Hindlimb muscle (tissue), 1 donor: ENCODE results near the gene DDHD1. TPM values are rescaled to one million over a fixed set of nuclear protein-coding genes. Genes with fewer than 3 reads are reported as not detected.
"Not testable (repeated sequence)": the region's sequence is repeated elsewhere in the genome, so short reads cannot be mapped to it uniquely, and the experiment has no call there.

Experiments used
- DNase-seq: peaks from one replicate; pipeline ENCODE4 v3.0.0-alpha.2; 2013
- polyA plus RNA-seq: library from polyadenylated mRNA; unstranded; fragments of 120-200 nt; gene quantifications from one replicate; pipeline ENCODE4 v1.2.1, GENCODE V29; 2013; ENCODE audit not compliant: insufficient read length

The DDHD1 gene
- 4.9 TPM for polyA plus RNA-seq

DNA sequence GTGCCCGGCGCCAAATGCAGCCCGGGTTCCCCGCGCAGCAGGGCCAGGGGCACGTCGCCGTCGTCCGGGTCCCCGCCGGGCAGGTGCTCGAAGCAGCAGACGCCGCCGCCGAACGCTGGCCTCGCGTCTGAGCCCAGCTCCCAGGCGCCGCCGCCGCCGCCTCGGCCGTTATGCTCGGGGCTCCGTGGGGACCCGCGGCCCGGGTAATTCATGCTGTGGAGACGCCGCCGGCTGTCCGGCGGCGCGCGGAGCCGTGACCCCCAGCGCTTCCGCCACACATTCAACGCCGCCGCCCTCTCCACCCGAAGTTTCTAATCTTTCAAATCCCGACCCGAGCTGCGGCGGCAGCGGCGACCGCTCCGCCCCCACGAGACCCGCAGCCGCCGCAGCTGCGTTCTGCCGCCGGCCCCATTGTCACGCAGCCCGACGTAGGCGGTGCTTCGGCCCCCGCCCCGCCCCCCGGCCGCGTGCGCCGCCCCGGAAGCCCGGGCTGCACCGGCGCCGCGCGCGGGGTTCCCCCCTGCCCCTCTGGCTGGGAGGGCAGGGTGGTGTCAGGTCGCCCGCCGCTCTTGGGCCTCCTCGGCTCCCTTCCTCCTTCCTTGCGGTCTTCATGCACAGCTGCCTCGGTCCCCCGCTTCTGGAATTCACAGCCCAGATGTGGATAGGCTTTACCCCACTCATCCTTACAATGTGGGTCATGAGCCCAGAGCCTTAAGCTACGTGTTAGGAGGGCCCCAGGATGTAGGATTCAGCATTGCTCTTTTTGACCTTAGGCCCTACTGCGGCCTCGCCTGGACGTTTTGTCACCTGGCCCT lies at the start of gene DDHD1:
Gene DDHD1, minus strand, starts transcription at position 437 of the 815 bp plus-strand sequence. Its CDS starts 225 bp downstream, at position 212.
- peak; percentile 84 for DNase-seq

DNA sequence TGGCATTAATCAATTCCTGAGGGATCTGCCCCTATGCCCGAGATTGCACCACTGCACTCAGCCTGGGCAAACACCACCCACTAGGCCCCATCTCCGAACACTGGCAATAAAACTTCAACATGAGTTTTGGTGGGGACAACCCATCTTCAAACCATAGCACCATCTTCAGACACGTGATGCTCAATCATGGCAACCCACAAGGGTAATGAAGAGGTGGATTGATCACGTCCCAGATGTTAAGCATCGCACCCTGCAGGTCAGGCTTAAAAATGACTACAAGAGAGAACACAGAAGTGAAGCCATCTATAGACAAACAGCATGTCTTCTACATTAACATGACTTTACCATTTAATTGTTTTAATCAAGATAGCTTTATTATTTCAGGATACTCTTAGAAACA lies 42.8 kb upstream of the DDHD1 start:
- DNase-seq, result no peak

DNA sequence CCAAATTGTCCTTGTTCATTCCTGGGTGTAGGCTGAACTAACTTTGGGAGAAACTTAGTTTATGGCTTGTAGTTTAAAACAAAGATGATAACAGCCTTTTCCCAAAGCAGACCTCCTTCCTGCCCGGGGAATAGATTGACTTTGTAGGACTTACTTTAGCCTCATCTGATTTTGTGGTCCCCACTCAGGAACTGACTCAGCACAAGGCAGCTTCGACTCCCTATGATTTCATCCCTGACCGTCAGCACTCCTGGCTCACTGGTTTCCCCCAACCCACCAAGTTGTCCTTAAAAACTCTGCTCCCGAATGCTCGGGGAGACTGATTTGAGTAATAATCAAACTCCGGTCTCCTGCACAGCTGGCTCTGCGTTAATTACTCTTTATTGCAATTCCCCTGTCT lies 40.1 kb upstream of the DDHD1 start:
- DNase-seq, result no peak

DNA sequence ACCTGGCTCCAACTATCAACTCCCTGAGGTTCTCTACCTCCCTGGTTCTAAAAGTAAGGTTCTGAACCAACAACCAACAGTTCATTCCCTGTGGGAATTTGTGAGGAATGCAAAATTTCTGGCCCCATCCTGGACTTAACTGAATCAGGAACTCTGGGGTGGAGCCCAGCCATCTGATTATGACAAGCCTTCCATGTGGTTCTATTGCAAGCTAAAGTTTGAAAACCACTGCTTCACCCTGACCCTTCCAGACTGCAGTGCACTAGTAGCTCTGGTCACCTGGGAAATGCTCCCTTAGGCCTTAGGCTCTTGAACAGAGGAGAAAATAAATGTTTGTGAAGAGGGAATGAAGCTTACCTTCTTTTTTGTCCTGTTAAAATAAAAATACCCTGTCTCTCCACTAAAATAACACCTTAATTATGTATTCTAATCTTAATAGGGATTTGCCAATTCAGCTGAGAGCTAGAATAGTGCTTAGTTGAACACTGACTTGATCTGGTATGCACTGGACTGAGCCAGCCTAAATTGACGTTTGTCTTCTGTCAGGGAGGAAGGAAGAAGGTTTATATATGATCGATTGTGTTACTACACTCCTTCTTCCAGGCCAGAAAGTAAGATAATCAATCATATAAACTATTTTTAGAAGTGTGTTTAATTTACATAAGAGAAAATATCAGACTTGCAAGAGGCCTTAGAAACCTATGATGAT lies 39.1 kb upstream of the DDHD1 start:
- no peak for DNase-seq

DNA sequence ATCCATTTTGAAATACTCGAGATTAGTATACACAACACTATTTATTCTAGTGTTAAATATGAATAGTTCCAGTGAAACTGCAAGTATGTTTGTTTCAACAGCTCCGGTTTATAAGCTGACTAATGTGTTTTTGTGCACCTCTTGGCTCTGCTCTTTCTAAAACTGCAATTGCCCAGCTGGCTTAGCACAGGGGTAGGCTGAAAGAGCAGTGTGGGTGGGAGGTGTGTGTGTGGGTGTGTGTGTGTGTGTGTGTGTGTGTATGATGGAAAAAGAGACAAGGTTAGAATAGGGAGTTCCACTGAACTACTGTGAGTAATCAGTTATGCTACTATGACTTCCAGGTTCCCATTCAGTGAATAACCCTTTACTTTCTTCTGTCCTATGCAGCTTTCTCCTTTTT lies 37.8 kb upstream of the DDHD1 start:
- no peak for DNase-seq

DNA sequence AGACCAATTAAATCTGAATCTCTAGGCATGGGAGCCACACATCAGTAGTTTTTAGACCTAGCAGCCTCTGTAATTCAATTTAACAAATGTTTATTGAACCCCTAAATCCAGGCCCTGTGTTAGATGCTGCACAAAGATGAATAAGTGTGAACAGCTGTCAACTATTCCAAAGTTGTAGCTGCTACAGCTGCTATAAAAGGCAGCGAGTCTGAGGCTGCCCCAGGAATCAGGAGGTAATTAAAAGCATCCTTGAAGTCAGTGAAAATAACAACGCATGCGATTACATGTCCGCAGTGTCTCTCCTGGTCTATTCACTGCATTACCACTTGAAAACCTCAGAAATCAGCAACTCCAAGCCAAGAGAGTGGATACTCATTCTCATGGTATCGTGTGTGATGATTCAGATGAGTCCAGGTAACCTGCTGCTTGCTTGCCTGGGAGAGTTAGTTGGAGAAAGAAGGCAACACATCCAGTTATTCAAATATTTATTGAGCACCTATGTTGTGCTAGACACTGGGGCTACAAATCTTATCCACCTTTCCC lies 34.9 kb upstream of the DDHD1 start:
- DNase-seq, result no peak

DNA sequence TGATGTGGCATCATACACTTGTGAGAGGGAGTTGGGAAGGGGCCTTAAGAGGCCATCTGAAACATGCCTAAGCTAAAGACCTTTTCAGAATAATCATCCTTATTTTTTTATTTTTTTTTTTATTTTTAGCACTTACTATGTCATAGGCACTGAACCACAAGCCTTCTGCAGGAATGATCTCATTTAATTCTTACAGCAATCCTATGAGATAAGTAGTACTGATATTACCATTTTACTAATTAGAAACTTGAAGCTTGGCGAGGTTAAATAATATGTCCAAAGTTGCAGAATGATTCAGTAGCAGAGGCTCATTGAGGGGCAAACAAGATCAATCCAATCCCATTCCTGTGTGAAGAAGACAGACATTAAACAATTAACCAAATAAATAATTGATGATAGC lies 33.4 kb upstream of the DDHD1 start:
- no peak for DNase-seq

DNA sequence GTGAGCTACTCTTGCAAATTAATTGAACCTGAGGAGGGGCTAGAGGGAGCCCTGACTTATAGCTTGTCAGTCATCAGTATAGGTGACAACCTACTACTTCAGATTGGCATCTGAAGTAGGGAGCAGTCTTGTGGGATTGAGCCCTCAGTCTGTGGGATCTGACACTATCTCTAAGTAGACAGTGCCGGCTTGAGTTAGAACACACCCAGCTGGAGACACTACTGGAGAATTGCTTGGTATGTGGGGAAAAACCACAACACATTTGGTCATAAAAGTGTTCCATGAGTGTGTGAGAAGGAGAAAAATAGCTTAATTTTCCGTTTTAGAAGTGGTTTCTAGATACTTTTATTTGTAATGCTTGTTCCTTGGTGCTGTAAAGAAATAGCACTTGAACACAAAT lies 30.5 kb upstream of the DDHD1 start:
- no peak for DNase-seq

DNA sequence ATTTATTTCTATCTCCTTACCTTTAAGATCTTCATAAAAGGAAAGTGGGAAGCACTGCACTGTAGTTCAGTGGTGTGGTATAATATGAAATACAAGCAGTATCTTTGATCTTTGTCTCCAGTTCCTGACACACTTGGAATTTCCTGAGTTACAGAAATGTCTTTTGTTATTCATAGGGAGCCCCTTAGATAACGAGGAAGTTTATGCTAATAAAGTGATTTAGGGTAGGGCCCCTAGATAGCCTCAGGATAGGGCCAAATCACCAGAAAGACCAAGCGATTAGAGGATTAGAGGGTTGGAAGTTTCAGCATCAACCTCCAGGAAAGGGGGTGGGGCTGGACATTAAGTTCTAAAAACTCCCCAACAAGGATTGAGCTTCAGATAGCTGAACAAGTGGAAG lies 29.9 kb upstream of the DDHD1 start:
- no peak for DNase-seq

DNA sequence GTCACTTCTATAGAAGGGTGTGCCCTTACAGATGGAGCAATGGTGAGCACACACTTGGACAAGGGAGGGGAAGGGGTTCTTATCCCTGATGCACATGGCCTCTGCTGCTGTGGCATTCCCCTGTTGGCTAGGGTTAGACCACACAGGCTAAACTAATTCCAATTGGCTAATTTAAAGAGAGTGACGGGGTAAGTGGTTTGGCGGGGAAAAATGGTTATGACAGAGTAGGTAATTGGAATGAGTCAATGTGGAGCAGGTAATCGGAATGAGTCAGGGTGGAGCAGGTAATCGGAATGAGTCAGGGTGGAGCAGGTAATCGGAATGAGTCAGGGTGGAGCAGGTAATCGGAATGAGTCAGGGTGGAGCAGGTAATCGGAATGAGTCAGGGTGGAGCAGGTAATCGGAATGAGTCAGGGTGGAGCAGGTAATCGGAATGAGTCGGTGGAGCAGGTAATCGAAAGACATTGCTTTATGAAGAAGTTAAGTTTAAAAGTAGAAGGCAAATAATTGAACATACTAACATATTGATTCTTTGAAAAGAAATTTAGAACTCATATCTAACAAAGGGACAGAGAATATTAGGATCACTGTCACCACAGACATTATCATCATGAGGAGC lies 28.4 kb upstream of the DDHD1 start:
- not testable (repeated sequence) for DNase-seq

DNA sequence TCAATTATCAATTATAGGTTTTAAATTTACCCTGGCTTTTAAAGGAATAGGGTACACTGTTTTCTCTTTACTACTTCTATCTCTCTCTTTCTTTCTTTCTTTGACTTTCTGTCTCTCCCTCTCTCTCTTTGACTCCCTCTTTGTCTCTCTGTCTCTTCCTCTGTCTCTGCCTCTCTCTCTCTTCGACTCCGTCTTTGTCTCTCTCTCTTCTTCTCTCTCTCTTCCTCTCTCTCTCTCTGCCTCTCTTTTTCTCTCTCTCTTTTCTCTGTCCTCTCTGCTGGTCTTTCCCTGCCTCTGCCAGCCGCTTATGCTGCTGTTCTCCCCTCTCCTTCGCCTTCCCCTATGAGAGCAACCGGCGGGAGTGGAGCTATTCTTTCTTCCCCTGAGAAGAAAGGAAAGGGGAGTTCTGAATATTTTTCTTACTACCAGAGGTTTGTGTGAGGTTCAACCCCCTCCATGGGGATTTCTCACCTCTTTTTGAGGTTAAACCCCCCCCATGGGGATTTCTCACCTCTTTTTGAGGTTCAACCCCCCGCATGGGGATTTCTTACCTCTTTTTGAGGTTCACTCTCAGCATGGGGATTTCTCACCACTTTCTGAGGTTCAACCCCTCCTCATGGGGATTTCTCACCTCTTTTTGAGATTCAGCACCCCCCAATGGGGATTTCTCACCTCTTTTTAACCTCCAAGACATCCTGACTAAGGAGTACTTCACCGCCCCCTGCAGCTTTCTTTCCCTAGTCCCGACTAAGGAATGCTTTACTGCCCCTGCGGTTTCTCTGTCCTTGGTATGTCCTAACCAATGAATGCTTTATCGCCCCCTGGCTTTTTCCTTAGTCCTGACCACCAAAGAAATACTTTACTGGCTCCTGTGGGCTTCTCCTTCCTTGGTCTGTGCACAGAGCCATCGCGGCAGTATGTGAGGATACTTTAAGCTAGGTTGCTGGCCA lies 27.4 kb upstream of the DDHD1 start:
- no peak for DNase-seq

DNA sequence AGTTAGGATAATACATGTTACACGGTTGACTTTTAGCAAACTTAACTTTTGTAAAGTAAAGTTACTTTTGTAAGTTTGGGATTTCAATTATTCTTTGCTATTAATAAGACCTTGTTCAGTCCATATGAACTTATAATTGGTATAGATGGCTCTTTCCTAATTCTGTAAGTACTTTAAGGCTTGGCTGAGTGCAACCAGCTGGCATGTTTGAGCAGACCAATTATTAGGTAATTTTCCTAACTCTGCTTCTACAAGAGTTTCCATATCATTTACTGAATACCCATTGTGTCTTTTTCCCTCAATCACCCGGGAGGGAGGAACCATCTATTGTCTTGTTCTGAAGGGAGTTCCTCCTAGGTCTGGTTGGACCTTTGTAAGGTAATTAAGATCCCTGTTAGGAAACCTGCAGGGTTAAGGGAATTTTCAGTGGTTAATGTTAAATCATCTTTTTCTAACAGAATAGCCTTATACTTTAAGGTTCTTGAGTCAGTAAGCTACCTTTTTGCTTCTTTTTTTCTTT lies 26.4 kb upstream of the DDHD1 start:
- DNase-seq, result not testable (repeated sequence)

DNA sequence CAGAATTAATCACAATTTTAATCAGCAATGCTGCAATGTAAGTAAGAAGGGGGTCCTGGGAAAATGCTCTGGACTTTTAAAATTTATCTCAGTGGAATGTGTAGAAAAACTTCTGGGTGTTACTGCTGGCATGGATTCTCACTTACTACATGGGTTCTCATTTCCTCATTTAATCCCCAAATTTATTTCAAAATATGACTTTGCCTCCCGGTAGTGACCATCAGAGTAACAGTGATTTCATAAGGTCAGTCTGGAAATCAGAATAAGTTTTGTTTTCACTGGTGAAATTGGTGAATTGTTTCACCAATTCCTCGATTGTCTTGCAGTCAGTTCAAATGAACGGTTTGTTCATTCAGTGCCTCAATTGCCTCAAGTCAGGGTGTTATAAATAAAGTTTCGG lies 22.3 kb upstream of the DDHD1 start:
- no peak for DNase-seq

DNA sequence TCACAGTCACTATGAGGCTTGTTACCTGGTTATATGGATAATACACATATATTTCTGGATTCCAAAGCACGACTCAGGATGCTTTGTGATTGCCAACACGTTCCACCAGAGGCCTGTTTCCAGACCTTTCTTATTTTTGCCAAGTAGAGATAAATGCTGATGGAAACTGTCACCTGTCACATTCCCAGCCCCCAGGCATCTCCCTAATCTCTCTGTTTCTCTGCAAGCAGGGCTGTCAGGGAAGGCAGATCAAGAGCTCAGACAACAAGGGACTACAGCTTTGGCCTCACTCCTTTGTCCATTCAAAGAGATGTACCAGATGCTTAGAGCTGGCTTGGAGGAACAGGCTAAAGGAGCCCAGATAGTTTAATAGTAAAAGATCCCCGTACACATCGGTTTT lies 21.8 kb upstream of the DDHD1 start:
- no peak for DNase-seq

DNA sequence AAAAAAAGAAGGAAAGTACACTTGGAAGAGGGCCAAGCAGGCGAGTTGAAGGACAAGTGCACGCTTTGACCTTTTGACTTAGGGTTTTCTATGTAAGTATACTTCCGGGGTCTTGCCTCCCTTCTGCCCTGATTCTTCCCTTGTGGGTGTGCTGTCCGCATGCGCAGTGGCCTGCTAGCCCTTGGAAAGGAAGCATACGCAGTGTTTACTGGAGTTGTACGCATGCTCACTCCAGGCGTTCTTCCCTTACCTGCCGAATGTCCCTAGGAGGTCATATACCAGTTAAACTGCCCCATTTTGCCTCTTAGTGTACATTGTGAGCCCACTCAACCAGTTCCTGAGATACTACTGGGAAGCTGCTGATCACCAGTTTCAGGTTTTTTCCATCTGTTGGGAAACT lies 15.7 kb upstream of the DDHD1 start:
- no peak for DNase-seq

DNA sequence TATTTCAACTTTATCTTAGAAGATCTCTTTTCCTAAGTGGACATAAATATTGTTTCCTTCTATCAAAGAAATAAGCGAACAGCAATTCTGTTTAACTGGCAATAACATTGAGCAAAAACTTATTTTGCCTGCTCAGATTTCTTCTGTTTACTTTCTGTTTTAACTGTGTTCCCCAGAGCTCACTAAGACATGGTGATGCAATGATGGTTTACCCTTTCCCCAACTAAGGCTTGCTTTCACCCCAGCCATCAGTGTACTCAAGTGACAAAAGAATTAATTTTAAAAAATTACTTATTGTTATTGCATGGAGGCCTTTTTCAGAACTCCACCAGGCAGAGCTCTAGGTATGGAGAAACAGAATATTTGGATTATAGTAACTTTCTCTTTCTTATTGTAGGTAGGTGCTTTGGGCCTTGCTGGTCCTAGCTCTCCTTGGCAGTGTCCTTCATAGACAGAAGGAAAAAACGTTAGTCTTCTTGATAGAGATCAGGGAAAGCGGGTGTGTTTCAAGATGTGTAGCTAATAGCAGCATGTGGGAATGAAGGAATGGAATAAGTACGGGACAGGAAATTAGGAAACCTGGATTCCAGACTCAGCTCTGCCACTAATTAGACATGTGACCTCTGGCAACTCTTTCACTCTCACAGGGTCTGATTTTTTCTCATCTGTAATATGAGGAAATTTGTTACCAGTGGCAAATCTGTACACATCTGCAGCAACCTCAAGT lies 14.6 kb upstream of the DDHD1 start:
- DNase-seq, result no peak

DNA sequence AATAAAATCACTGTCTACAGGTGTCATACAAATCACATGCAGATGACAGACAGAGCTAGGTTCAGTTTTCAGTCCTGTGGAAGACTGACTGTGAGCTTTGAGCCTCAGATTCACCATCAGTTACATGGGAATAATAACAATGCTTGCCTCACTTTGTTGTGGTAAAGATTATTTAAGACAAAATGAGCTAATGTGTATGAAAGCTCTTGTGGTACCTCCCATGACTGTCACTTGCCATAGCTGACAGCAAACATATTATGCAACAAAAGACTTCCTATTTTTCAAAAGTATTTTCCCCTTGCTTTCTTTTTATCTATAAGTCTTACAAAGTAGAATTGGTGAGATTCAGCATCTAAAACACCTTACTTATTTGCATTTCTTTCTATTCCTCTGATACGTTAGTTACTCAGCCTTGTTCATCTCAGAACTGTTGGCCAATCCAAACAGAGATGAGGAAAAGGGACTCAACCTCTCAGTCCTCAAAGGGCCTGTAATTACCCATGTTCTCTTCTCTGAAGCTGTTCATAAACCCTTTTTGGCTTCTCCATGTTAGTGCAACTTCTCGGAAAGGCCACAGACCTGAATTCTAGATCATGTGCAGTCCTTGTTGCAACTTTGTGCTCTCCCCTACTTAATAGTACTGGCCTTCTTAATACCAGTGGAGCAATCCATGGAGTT lies 8.8 kb upstream of the DDHD1 start:
- no peak for DNase-seq

DNA sequence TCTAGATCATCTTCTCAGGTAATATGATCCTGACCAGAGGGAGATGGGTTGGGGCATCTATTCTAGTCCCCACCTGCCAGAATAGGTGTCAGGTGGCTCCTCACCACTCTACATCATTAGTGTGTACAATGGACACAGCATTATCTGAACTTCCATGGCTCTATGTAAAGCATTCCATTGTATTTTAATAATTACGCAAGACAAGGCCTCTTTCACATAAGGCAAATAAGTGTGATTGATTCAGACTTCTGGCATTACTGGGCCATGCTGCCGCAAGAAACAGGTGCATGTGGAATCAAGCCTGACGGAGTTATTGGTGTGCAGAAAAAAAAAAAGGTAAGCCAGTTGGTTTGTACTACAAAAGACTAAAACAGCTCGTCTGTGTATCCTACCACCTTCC lies 3.1 kb upstream of the DDHD1 start:
- DNase-seq, result no peak

DNA sequence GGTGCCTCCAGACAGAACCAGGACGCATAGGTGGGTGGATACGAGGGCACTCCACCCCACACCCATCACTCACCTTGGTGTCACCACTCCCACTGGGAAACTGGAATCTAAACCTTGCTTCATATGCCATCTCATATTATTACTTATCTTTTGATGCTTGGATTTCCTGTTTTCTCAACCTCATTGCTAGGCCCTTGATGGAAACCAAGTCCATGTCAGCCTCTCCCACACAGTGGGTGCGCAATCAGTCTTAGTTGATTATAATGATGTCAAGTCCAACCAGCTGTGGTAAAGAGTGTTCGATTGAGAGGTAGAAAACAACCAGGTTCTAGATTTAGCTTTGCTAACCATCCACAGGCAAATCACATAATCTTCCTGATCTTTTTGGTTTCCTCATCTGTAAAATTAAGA lies 584 bp upstream of the DDHD1 start:
- no peak for DNase-seq

DNA sequence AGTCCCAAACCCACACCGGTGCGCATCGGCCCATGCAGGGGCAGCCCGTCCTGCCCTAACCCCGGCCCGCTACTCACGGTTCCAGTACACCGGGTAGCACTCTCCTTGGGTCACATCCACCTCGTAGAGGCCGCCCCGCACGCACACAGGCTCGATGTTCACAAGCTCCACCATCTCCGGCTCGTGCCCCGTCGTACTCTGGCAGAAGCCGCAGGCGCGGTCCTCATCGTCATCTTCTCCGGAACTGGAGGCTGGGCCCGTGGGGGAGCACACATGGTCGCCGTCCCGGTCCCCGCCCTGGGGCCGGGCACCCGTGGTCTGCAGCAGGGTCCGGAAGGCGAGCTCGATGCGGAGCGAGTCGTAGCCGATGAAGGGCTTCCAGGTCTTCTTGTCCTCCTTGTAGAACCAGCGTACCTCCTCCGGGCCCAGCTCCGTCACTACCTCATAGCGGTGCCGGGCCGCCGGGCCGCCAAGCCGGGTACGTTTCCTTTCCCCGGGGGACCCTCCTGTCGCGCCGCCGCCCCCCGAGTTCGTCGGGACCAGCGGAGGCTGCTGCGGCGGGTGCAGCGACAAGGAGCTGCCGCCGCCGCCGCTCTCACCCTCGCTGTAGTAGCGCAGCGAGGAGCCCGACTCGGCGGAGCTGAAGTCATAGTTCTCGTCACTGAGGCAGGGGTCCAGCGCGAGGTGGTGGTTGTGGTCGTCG lies 788 bp downstream of the DDHD1 start:
- DNase-seq, result peak; percentile 61
